ENCODE data around the gene RAB27B.

GRCh38 chr18:54877076-54877475 lies 48.8 kb downstream of the RAB27B start:
- TF ChIP-seq CTCF (conservative IDR thresholded peaks at IDR 0.05; ENCODE audit: low read depth, low read length) (no peak), EZH2 (IDR thresholded peaks at IDR 0.05; ENCODE audit: low read length, unreplicated experiment) (no peak), EZH2phosphoT487 (IDR thresholded peaks at IDR 0.05; ENCODE audit: borderline replicate concordance, low read length) (no peak)
